Vein endothelial cell (primary cell): Measurements from ENCODE around the gene KLRC1. TPM values are rescaled to one million over a fixed set of nuclear protein-coding genes. Genes with fewer than 3 reads are reported as not detected.

ENCODE experiments used
- total RNA-seq: library from RNA; depleted of rRNA; stranded (reverse); fragments of >200 nt; gene quantifications from 2 replicates; pipeline ENCODE4 v1.2.3, GENCODE V29; 2012

The KLRC1 gene
- total RNA-seq, result not detected in 2 replicates

DNA sequence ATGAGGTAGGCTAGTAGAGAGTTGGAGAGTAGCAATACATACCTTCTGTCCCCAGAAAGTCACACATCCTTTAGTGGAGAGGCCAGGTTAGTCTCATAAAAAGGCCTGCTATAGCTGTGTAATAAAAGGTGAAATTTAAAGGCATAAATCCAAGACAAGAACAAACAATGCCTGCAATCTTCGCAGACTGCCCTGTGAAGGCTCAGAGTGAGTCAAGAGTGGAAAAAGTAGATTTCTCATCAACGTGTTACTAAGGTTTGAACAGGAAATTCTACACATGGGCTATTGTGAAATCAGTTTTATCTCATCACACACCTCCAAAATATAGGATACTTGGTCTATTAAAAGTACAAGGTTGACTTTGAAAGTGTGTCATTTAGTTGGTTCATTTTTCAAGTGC, at the start of gene KLRC1:
Gene KLRC1, minus strand, starts transcription at position 222 of the 400 bp plus-strand sequence. CDS start 2,221 bp downstream, outside the sequence.

DNA sequence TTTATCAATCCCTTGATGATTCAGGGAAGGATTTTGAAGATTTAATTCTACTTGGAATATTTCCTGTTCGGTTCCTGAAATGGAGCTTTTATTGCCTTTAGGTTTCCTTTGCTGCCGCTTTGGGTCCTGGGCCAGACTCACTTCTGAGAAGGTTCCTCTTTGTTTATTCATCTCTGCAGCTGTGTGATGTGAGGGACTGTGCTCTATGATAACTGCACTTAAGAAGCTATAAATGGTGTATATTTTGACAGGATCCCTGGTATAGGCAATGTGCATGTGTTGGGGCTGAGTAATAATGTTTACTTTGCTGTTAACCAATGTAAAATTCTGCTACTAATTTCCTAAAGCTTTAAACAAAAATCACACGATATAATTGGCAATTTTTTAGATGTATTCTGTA, 17.4 kb downstream of the KLRC1 start, which contains the start of gene KLRC2:
Gene KLRC2, minus strand, starts transcription at position 195 of the 400 bp plus-strand sequence. Its CDS starts 24 bp downstream, at position 171.

DNA sequence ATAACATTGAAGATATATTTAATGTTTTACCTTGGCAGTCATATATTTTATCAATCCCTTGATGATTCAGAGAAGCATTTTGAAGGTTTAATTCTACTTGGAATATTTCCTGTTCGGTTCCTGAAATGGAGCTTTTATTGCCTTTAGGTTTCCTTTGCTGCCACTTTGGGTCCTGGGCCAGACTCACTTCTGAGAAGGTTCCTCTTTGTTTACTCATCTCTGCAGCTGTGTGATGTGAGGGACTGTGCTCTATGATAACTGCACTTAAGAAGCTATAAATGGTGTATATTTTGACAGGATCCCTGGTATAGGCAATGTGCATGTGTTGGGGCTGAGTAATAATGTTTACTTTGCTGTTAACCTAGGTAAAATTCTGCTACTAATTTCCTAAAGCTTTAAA, 32.8 kb downstream of the KLRC1 start, which contains the start of gene KLRC3:
Gene KLRC3, minus strand, starts transcription at position 262 of the 400 bp plus-strand sequence. Its CDS starts 45 bp downstream, at position 217.

DNA sequence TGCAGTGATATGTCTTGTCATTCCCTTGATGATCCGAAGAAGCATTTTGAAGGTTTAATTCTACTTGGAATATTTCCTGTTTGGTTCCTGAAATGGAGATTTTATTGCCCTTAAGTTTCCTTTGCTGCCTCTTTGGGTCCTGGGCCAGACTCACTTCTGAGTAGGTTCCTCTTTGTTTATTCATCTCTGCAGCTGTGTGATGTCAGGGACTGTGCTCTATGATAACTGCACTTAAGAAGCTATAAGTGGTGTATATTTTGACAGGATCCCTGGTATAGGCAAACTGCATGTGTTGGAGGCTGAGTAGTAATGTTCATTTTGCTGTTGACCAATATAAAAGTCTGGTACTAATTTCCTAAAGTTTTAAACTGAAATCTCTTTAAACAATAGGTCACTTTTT, 43.8 kb downstream of the KLRC1 start, which contains the start of gene KLRC4:
Gene KLRC4, minus strand, starts transcription at position 366 of the 400 bp plus-strand sequence. Its CDS starts 182 bp downstream, at position 184.

Other genes with a start within 250 kb of the KLRC1 start
- 45.7 and 105 TPM in 2 replicates for gene GABARAPL1, start 240.5 kb downstream of the KLRC1 start, total RNA-seq
- under 0.01 TPM in 2 replicates for gene KLRD1, start 145.5 kb downstream of the KLRC1 start, total RNA-seq
- gene KLRK1, start 63.3 kb downstream of the KLRC1 start, total RNA-seq, result not detected in 2 replicates
- gene KLRC4, start 43.6 kb downstream of the KLRC1 start, total RNA-seq, result not detected in 2 replicates
- gene KLRC3, start 32.8 kb downstream of the KLRC1 start, total RNA-seq, result not detected in 2 replicates
- not detected in 2 replicates for gene KLRC2, start 17.4 kb downstream of the KLRC1 start, total RNA-seq
- 0.96 and 2.6 TPM in 2 replicates for gene EIF2S3B, start 52.5 kb upstream of the KLRC1 start, total RNA-seq
- 9.8 and 15.3 TPM in 2 replicates for gene MAGOHB, start 160.2 kb upstream of the KLRC1 start, total RNA-seq
- 12.3 and 14.7 TPM in 2 replicates for gene STYK1, start 220.7 kb upstream of the KLRC1 start, total RNA-seq